GM18861 (cell line): Measurements from ENCODE around the gene PAGE2.
A peak's percentile ranks its signal among the peaks of the same experiment; 100 is the strongest.
"Not testable (repeated sequence)": the region's sequence is repeated elsewhere in the genome, so short reads cannot be mapped to it uniquely, and the experiment has no call there.

Source experiments
- ATAC-seq: cut with Tn5 transposase; IDR thresholded peaks from one replicate; pipeline ENCODE4 v1.9.1; 2021; ENCODE audit not compliant: unreplicated experiment

The PAGE2 gene

GRCh38 chrX:55088795-55089489, at the start of gene PAGE2:
Gene PAGE2 (plus strand): TSS chrX:55089018. CDS start chrX:55090021, 1,003 bp downstream.
- no peak for ATAC-seq

DNA sequence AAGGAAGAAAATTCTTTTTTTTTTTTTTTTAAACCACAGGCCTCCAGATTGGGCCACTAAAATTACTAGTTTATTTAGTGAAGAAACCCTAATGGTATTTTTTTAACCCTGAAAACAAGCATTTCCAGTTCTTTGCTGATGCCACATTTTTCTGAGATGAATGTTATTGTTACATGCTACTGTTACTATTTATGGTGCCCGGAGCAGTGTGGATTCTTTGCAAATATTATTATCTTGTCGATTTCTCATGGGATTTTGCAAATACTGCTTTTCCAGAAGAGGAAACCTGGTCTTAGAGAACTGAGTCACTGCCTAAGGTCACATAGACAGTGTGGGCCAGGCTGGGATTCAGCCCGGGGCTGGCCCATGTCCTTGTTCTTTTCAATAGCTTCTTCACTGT, 49.3 kb upstream of the PAGE2 start:
- ATAC-seq: no peak

DNA sequence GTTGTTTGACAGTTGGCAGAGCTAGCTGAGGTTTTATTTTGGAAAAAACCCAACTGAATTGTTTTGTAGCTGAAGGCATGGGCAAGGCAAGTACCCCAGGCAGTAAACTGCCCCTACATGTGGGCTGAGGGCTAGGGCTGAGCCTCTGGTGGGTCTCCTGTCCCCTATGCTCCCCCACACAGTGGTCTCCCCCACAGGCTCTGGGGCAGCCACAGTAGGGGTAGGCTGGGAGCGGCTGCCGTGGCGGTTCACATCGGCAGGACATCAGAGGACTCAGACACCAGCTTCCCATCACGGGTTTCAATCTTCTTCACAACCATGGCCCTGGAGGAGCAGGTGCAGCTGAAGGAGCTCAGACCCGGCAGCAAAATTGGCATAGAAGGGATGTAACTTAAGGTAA, 47.3 kb upstream of the PAGE2 start:
- no peak for ATAC-seq

- not testable (repeated sequence) for ATAC-seq
Measured at GRCh38 chrX:55050599-55050998, 38.2 kb upstream of the PAGE2 start.

- ATAC-seq: no peak
Measured at GRCh38 chrX:55056820-55057674, 31.8 kb upstream of the PAGE2 start.

DNA sequence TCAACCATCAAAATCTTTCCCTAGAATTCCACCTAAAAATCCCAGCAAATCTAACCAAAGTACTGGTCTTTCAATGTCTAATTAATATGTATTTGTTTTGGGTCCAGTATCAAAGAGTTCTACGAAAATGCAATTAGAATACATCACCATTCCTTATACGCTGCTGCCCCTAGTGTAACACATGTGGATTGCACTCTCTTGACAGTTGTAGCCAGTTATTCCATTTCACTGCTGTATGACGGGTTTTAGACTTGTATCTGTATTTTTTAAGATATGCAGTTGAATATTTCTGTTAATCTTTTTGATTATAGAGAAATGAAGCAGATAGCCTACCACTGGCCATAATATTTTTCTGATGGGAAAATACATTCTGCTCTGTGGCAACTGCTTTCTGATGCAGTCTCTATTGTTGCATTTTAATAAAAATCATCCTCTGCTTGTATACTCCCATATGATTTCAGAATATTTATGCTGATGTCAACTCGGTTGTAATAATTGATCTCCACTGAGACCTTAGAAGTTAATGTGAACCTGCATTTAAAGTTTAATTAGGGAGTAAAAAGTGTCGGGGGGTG, 31.1 kb upstream of the PAGE2 start:
- peak; percentile 74 for ATAC-seq

DNA sequence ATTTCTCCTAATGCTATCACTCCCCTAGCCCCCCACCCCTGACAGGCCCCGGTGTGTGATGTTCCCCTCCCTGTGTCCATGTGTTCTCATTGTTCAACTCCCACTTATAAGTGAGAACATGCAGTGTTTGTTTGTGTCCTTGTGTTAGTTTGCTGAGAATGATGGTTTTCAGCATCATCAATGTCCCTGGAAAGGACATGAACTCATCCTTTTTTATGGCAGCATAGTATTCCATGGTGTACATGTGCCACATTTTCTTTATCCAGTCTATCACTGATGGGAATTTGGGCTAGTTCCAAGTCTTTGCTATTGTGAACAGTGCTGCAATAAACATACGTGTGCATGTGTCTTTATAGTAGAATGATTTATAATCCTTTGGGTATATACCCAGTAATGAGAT, 21.6 kb upstream of the PAGE2 start:
- not testable (repeated sequence) for ATAC-seq

GRCh38 chrX:55072286-55072685, 16.5 kb upstream of the PAGE2 start:
- ATAC-seq: no peak

DNA sequence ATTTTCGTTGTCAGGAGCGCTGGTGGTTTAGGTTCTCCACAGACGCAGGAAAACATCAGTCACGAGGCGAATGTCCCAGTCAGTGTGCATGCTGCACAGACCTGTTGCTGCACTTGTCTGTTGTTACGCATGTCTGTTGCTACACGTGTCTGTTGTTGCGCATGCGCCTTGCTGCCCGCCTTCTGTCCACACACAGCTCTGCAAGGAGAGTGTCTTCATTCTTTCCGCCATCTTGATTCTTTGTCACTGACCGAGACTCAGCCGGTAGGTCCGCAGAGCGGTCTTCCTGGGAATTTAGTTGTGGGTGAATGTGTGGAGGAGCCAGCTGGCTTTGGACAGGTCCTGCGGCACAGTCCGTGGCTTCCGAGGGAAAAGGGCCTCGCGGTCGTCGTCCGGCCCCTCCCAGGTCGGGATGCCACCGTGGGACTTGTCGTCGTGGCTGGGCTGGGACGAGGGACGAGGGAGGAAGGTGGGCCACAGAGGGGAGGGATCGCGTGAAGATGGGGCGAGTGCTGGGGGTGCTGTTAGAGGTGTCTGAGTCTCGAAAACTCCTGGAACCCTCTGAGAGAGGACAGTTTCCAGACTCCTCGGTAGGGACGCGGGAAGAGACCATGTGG, 13.9 kb upstream of the PAGE2 start, which contains the start of gene PAGE2B:
Gene PAGE2B (plus strand): TSS at position 180 of the 617 bp plus-strand sequence. CDS start 1,012 bp downstream, outside the sequence.
- ATAC-seq: no peak

DNA sequence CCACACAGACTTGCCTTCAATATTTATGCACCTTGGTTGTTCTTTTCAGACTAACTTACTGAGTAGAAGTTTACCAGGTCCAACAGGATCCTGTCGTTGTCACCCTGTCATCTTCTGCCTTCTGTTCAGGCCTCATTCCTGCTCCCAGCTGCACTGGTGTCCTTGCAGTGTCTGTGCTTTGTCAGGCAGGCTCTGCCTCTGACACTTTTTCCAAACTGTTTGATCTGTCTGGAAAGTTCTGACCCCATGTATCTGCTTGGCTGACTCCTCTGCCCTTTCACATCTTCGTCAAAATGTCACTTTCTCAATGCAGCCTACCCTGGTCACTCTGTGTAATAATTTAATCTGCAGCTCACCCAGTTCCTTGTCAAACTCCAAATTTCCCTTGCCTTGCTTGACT, 9.9 kb downstream of the PAGE2 start:
- ATAC-seq: no peak

DNA sequence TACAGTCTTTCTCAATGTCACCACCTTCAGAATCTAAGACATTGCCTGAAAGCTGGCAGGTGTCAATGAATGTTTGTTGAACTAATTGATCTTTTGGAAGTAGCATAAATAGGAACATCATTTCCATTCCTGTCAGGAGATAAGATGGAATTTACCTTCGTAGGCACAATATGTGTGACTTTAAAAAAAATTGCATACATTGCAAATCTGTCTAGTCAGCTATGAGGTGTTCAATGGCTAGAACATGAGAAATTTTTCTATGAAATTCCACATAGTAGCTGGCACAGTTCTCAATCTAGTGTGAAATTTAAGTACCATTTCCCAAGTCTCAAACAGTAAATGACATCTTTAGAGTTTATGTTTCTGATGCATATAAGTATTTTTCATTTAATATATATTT, 10.3 kb downstream of the PAGE2 start:
- no peak for ATAC-seq

DNA sequence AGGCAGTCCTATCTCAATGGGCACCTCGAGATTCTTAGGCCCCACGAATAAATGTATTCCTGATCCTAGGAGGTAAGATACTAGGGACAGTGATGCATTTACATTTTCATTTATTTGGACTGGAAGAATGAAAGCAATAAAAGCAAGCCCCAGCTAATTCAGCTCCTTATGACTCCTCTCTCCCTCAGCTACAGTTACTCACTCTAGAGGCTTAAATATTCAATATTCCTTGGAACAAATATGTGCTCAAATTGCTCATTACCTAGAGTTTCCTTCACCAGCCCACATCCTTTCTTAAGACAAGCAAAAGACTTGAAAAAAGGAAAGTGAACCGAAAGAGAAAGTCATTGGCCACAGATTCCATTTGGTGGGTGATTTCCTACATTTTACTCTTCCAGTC, 13.9 kb downstream of the PAGE2 start:
- no peak for ATAC-seq

- ATAC-seq: no peak
Measured at GRCh38 chrX:55107262-55107661, 18.4 kb downstream of the PAGE2 start.

GRCh38 chrX:55107911-55108310, 19.1 kb downstream of the PAGE2 start:
- ATAC-seq: no peak

- ATAC-seq: no peak
Measured at GRCh38 chrX:55109306-55109705, 20.5 kb downstream of the PAGE2 start.

GRCh38 chrX:55111578-55112254, 22.9 kb downstream of the PAGE2 start:
- no peak for ATAC-seq

- not testable (repeated sequence) for ATAC-seq
Measured at GRCh38 chrX:55116589-55116988, 27.8 kb downstream of the PAGE2 start.

DNA sequence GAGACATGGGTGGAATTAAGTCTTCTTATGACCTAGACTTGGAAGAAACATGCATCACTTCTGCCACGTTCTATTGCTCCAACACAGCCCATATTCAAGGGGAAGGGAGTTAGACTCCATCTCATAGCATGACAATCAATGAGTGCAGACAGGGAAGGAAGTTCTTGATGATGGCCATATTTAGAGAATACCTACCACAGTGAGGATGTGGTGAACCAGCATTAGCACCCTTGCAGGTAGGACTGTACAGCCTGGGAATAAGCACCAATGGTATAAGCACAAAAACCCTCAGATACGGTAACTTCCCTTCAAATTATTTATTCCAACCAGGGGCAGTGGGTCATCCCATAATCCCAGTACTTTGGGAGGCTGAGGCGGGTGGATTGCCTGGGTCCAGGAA, 29.8 kb downstream of the PAGE2 start:
- no peak for ATAC-seq

DNA sequence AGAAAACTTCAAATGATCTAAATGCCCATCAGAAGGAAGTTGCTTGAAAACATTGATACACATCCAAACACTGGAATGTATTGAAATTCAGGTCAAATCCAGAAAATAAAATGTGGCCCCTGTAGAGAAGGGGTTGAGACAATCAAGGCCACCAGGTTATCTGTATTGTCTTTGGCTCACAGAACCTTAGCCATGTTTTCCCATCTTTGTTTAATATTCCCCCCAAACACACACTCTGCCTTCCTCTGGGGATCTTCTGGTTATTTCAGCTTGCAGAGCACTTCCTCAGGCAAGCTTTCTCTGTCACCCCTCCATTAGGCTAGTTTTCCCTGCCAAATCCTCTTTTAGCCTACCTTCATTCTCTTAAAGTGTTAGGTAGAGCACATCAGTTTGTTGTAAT, 30.5 kb downstream of the PAGE2 start:
- ATAC-seq: no peak

GRCh38 chrX:55119712-55120111, 30.9 kb downstream of the PAGE2 start:
- no peak for ATAC-seq
